Keratinocyte (primary cell): ENCODE results near the gene PHACTR1.

Source experiments
- EZH2 ChIP-seq: IDR thresholded peaks from one replicate; pipeline ENCODE4 v1.6.1; 2012; ENCODE audit warnings: inconsistent platforms, mild to moderate bottlenecking, low read length, moderate library complexity
- TF ChIP-seq, protein P1 (sequence below), 3 experiments: IDR thresholded peaks in 1 of 3; conservative IDR thresholded peaks in 1 of 3; optimal IDR thresholded peaks in 1 of 3; 2 replicates in 2 of 3; 3 replicates in 1 of 3; pipeline versions ENCODE3 to v1.5.1; 2011; ENCODE audit warnings: low read length in 3 of 3, mild to moderate bottlenecking in 3 of 3, moderate library complexity in 2 of 3, control low read depth in 1 of 3, inconsistent platforms in 1 of 3; ENCODE audit not compliant: insufficient read depth in 2 of 3; ENCODE audit errors: extremely low read depth in 1 of 3

DNA sequence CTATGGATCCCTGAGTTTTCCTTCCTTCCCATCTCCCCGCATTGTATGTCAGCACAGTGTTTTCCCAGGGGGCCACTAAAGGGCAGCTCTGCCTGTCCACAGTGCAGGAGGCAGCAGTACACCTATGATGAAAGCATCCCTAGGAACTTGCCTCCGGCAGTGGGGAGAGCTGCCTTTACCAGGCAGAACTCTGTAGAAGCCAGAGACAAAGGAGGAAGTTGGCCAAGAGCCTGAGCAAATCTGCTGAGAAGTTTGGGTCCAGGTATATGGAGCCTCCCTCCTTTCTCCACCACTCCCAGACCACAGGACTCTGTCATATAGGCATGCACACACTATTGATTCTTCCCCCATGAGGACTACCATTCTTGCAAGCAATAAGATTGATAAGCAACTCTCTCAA is 329.1 kb downstream of the PHACTR1 start:
- no peak for TF ChIP-seq EZH2
- TF ChIP-seq, protein P1, sequence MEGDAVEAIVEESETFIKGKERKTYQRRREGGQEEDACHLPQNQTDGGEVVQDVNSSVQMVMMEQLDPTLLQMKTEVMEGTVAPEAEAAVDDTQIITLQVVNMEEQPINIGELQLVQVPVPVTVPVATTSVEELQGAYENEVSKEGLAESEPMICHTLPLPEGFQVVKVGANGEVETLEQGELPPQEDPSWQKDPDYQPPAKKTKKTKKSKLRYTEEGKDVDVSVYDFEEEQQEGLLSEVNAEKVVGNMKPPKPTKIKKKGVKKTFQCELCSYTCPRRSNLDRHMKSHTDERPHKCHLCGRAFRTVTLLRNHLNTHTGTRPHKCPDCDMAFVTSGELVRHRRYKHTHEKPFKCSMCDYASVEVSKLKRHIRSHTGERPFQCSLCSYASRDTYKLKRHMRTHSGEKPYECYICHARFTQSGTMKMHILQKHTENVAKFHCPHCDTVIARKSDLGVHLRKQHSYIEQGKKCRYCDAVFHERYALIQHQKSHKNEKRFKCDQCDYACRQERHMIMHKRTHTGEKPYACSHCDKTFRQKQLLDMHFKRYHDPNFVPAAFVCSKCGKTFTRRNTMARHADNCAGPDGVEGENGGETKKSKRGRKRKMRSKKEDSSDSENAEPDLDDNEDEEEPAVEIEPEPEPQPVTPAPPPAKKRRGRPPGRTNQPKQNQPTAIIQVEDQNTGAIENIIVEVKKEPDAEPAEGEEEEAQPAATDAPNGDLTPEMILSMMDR (optimal IDR thresholded peaks at IDR 0.05 in 1 of 3, IDR thresholded peaks at IDR 0.05 in 1 of 3, conservative IDR thresholded peaks at IDR 0.05 in 1 of 3; ENCODE audit: extremely low read depth in 1 of 3, insufficient read depth in 2 of 3, low read length in 3 of 3): no peak
